HCT116 (cell line): ENCODE results near the gene CFAP92. TPM values are rescaled to one million over a fixed set of nuclear protein-coding genes. Genes with fewer than 3 reads are reported as not detected.
"Not testable (repeated sequence)": the region's sequence is repeated elsewhere in the genome, so short reads cannot be mapped to it uniquely, and the experiment has no call there.

ENCODE experiments used
- ATAC-seq: fragments of 200-7000 bp; cut with Tn5 transposase; 2 replicates; pipeline ENCODE4 v1.9.1; 2020; ENCODE audit warnings: mild to moderate bottlenecking, moderate library complexity
- BruUV-seq: library from RNA; stranded (reverse); fragments of 400-500 nt; replicated peaks from 2 replicates; lab custom pipeline; 2021; lab: Mats Ljungman, UMichigan
- CTCF ChIA-PET: fragments of 300-600 bp; sonication (Branson Sonifier 250); formaldehyde crosslinking; loops from one replicate; lab custom pipeline; 2021; ENCODE audit warnings: antibody characterized with exemption; lab: Charles Lee
- POLR2A ChIA-PET: fragments of 300-600, 350-600 bp; sonication (Branson Sonifier 250); formaldehyde crosslinking; loops from one replicate; lab custom pipeline; 2021; ENCODE audit warnings: antibody characterized with exemption; lab: Charles Lee
- RAD21 ChIA-PET, 2 experiments: fragments of 300-600 bp; sonication (Branson Sonifier 250); formaldehyde crosslinking; loops; one replicate each; lab custom pipeline; 2023; ENCODE audit warnings: low total read pairs in 2 of 2; ENCODE audit not compliant: uncharacterized antibody in 2 of 2, unreplicated experiment in 2 of 2, low non-redundant PET in 1 of 2; lab: Charles Lee
- DNase-seq: peaks from one replicate; pipeline ENCODE4 v3.0.0-alpha.2; 2010; ENCODE audit warnings: low read depth, low spot score
- H2AFZ ChIP-seq: fragments of 200-600 bp; shearing (Covaris generic), sonication (generic); 2 replicates; pipeline ENCODE4 v1.6.1; 2017; ENCODE audit warnings: low read depth, mixed run types, mixed read lengths, antibody characterized with exemption, low read length; ENCODE audit not compliant: poor library complexity, severe bottlenecking
- H3K27ac ChIP-seq: 2 replicates; pipeline ENCODE4 v1.5.1; 2012; ENCODE audit warnings: low read depth, low read length
- H3K27me3 ChIP-seq: fragments of 200-600 bp; sonication (generic); 2 replicates; pipeline ENCODE4 v1.6.1; 2016; ENCODE audit warnings: mixed run types, low read length, mixed read lengths; ENCODE audit not compliant: insufficient read depth
- H3K36me3 ChIP-seq, 2 experiments: fragments of 200-500 bp in 1 of 2; fragments of 200-600 bp in 1 of 2; sonication (Bioruptor generic) in 1 of 2; sonication (generic) in 1 of 2; 2 replicates each; pipeline versions ENCODE4 v1.5.1 to v1.6.1; 2014 to 2016; ENCODE audit warnings: low read length in 2 of 2, inconsistent platforms in 1 of 2, mixed read lengths in 1 of 2, mixed run types in 1 of 2; ENCODE audit not compliant: insufficient read depth in 2 of 2, control insufficient read depth in 1 of 2
- H3K4me1 ChIP-seq, 2 experiments: fragments of 200-600 bp in 1 of 2; sonication (generic) in 1 of 2; 2 replicates each; pipeline versions ENCODE4 v1.5.1 to v1.6.1; 2012 to 2017; ENCODE audit warnings: low read length in 2 of 2, inconsistent platforms in 1 of 2, mild to moderate bottlenecking in 1 of 2, mixed read lengths in 1 of 2, mixed run types in 1 of 2, moderate library complexity in 1 of 2; ENCODE audit not compliant: insufficient read depth in 2 of 2, control insufficient read depth in 1 of 2
- H3K4me2 ChIP-seq: fragments of 200-600 bp; sonication (generic); 2 replicates; pipeline ENCODE4 v1.6.1; 2017; ENCODE audit warnings: mixed run types, low read length, mixed read lengths
- H3K4me3 ChIP-seq, 2 experiments: fragments of 200-600 bp in 1 of 2; sonication (generic) in 1 of 2; replicated peaks in 1 of 2; 2 replicates each; pipeline ENCODE4 v1.5.1; 2011 to 2016; ENCODE audit warnings: low read length in 2 of 2, control low read depth in 1 of 2, low read depth in 1 of 2, mild to moderate bottlenecking in 1 of 2, mixed read lengths in 1 of 2, mixed run types in 1 of 2
- H3K79me2 ChIP-seq: fragments of 200-600 bp; sonication (generic); 2 replicates; pipeline ENCODE4 v1.6.1; 2017; ENCODE audit warnings: mild to moderate bottlenecking, mixed run types, low read length, moderate library complexity, mixed read lengths; ENCODE audit not compliant: insufficient read depth
- H3K9ac ChIP-seq: fragments of 200-600 bp; sonication (generic); 2 replicates; pipeline ENCODE4 v1.6.1; 2016; ENCODE audit warnings: low read length, mixed read lengths
- H3K9me2 ChIP-seq: fragments of 200-600 bp; sonication (generic), shearing (Covaris generic); 2 replicates; pipeline ENCODE4 v1.6.1; 2017; ENCODE audit warnings: mixed run types, mild to moderate bottlenecking, moderate library complexity; ENCODE audit not compliant: insufficient read depth
- H3K9me3 ChIP-seq, 2 experiments: fragments of 200-500 bp in 1 of 2; fragments of 200-600 bp in 1 of 2; sonication (Bioruptor generic) in 1 of 2; sonication (generic) in 1 of 2; 2 replicates each; pipeline ENCODE4 v1.6.1; 2014 to 2017; ENCODE audit warnings: low read length in 2 of 2, mixed read lengths in 2 of 2, inconsistent platforms in 1 of 2, low read depth in 1 of 2, mild to moderate bottlenecking in 1 of 2, mixed run types in 1 of 2, moderate library complexity in 1 of 2; ENCODE audit not compliant: control insufficient read depth in 1 of 2, insufficient read depth in 1 of 2
- H4K20me1 ChIP-seq: fragments of 200-600 bp; sonication (generic), shearing (Covaris generic); 2 replicates; pipeline ENCODE4 v1.6.1; 2017; ENCODE audit warnings: mixed run types, mild to moderate bottlenecking, moderate library complexity; ENCODE audit not compliant: insufficient read depth
- CBX3 ChIP-seq: IDR thresholded peaks from 2 replicates; pipeline ENCODE4 v1.6.1; 2012; ENCODE audit warnings: low read depth
- EGR1 ChIP-seq: IDR thresholded peaks from 2 replicates; pipeline ENCODE4 v1.6.1; 2012; ENCODE audit warnings: low read depth
- EZH2 ChIP-seq: fragments of 200-600 bp; sonication (generic); IDR thresholded peaks from 2 replicates; pipeline ENCODE4 v1.6.1; 2017; ENCODE audit warnings: antibody characterized with exemption, mixed run types
- JUND ChIP-seq: IDR thresholded peaks from 2 replicates; pipeline ENCODE4 v1.6.1; 2012
- POLR2A ChIP-seq: IDR thresholded peaks from 2 replicates; pipeline ENCODE4 v1.7.0; 2011; ENCODE audit warnings: borderline replicate concordance; ENCODE audit not compliant: insufficient read depth, insufficient read length; ENCODE audit errors: extremely low read depth
- RAD21 ChIP-seq: IDR thresholded peaks from 2 replicates; pipeline ENCODE4 v1.6.1; 2012; ENCODE audit warnings: low read depth, mild to moderate bottlenecking
- SIN3A ChIP-seq: IDR thresholded peaks from 2 replicates; pipeline ENCODE4 v1.6.1; 2012; ENCODE audit warnings: low read depth
- SP1 ChIP-seq: IDR thresholded peaks from 2 replicates; pipeline ENCODE4 v1.6.1; 2012; ENCODE audit warnings: low read depth
- SRF ChIP-seq: IDR thresholded peaks from 2 replicates; pipeline ENCODE4 v1.6.1; 2012; ENCODE audit warnings: low read depth
- TCF7L2 ChIP-seq: IDR thresholded peaks from 2 replicates; pipeline ENCODE4 v1.7.0; 2011; ENCODE audit warnings: borderline replicate concordance, inconsistent platforms; ENCODE audit not compliant: insufficient read depth, insufficient read length; ENCODE audit errors: extremely low read depth
- ZFX ChIP-seq: fragments of 450-650 bp; IDR thresholded peaks from 2 replicates; pipeline ENCODE4 v1.6.1; 2017
- intact Hi-C: fragments of 100-400 bp; cut with micrococcal nuclease; formaldehyde crosslinking; loops from 2 replicates; pipeline ENCODE4 v1.10.0; 2022
- total RNA-seq: library from RNA; stranded (reverse); gene quantifications from one replicate; pipeline ENCODE4 v1.2.1, GENCODE V29; 2021; ENCODE audit not compliant: unreplicated experiment
- TF ChIP-seq, protein P1 (sequence below): IDR thresholded peaks from 2 replicates; pipeline ENCODE4 v1.6.1; 2012
- TF ChIP-seq, protein P2 (sequence below): IDR thresholded peaks from 2 replicates; pipeline ENCODE4 v1.6.1; 2012; ENCODE audit warnings: low read depth
- TF ChIP-seq, protein P3 (sequence below), 3 experiments: fragments of 200-600 bp in 1 of 3; sonication (generic) in 1 of 3; IDR thresholded peaks in 2 of 3; conservative IDR thresholded peaks in 1 of 3; 2 replicates each; pipeline ENCODE4 v1.5.1; 2012 to 2017; ENCODE audit warnings: low read depth in 2 of 3, low read length in 2 of 3, antibody characterized with exemption in 1 of 3, borderline replicate concordance in 1 of 3, control low read depth in 1 of 3, mild to moderate bottlenecking in 1 of 3, mixed read lengths in 1 of 3, mixed run types in 1 of 3, moderate library complexity in 1 of 3; ENCODE audit not compliant: insufficient read depth in 1 of 3

Gene CFAP92
- total RNA-seq, 1 experiment from 2014 or later, result 3.6 TPM

DNA sequence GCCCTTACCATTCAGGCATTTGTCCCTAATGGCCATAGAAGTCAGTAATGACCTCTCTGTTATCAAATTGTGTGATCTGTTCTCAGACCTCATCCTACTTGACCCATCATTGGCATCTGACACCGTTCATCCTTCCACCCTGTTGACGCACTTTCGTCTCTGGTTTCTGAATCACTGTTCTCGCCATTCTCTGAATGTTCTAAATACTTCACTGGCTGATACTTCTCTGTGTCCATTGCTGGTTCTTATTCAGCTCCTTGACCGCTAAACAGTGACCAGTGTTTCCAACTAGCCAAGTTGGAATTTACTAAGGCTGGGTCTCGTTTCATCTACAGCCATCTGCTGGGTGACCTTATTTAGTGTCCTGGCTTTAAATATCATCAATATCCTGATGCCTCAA is 112.3 kb downstream of the CFAP92 start:
- CTCF ChIA-PET, result interaction anchor here (0.5 kb wide), 1 partner anchor 216 kb away, joined by 3 read pairs; no protein-coding TSS in a partner anchor

DNA sequence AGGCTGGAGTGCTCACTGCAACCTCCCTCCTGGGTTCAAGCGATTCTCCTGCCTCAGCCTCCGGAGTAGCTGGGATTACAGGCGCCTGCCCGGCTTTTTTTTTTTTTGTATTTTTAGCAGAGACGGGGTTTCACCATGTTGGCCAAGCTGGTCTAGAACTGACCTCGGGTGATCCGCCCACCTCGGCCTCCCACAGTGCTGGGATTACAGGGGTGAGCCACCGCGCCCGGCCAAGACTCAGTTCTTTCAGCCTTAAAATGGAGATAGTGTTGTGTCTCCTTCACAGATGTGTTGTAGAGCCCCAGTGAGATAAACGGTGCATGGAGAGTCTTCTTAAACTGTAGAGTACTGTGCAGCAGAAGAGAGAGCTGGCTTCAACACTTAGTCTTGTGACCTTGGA is 113.4 kb downstream of the CFAP92 start:
- CTCF ChIA-PET, H2AFZ ChIP-seq, POLR2A ChIA-PET, DNase-seq, H3K9me3 ChIP-seq, H3K9me2 ChIP-seq, H4K20me1 ChIP-seq, H3K27me3 ChIP-seq, intact Hi-C loops, H3K27ac ChIP-seq, ATAC-seq, BruUV-seq: not testable (repeated sequence)
- Histone ChIP-seq H3K4me2 (peak overlapping the region; percentile 97), H3K9ac (peak overlapping the region; percentile 95), H3K4me1 (peaks cover 12 to 21% of the 10 kb centered on the region in 2 experiments; a peak in 3 of 4 replicates), H3K4me3 (peak overlapping the region; percentile 86 to 94), H3K36me3 (peaks cover 7 to 15% of the 10 kb centered on the region in 2 experiments; a peak in 2 of 4 replicates), H3K79me2 (peaks cover 74% of the 10 kb centered on the region)
- RAD21 ChIA-PET, result interaction anchor here in 1 of 2 experiments (0.7 kb wide), 1 partner anchor 14 kb away, joined by 3 read pairs; no protein-coding TSS in a partner anchor

More for the DNA sequence above, 112.3 kb downstream of the CFAP92 start:
- Histone ChIP-seq H2AFZ (no peak overlapping the region), H3K27me3 (no peaks in the 10 kb centered on the region), H3K79me2 (peaks cover 74% of the 10 kb centered on the region), H3K36me3 (peaks cover 8 to 15% of the 10 kb centered on the region in 2 experiments; a peak in 3 of 4 replicates), H3K27ac (no peak overlapping the region), H3K9me2 (no peaks in the 10 kb centered on the region), H3K4me3 (no peak overlapping the region), H3K4me1 (peaks cover 12 to 16% of the 10 kb centered on the region in 2 experiments; a peak in 3 of 4 replicates), H3K9ac (no peak overlapping the region)
- RAD21 ChIA-PET, result no interaction called here
- intact Hi-C loops, result no loop called here
- no peak for ATAC-seq
- TF ChIP-seq SIN3A, result no peak
- TF ChIP-seq, protein P1, sequence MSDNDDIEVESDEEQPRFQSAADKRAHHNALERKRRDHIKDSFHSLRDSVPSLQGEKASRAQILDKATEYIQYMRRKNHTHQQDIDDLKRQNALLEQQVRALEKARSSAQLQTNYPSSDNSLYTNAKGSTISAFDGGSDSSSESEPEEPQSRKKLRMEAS, result no peak
- no peak for TF ChIP-seq JUND
- TF ChIP-seq RAD21, result no peak
- TF ChIP-seq, protein P2, sequence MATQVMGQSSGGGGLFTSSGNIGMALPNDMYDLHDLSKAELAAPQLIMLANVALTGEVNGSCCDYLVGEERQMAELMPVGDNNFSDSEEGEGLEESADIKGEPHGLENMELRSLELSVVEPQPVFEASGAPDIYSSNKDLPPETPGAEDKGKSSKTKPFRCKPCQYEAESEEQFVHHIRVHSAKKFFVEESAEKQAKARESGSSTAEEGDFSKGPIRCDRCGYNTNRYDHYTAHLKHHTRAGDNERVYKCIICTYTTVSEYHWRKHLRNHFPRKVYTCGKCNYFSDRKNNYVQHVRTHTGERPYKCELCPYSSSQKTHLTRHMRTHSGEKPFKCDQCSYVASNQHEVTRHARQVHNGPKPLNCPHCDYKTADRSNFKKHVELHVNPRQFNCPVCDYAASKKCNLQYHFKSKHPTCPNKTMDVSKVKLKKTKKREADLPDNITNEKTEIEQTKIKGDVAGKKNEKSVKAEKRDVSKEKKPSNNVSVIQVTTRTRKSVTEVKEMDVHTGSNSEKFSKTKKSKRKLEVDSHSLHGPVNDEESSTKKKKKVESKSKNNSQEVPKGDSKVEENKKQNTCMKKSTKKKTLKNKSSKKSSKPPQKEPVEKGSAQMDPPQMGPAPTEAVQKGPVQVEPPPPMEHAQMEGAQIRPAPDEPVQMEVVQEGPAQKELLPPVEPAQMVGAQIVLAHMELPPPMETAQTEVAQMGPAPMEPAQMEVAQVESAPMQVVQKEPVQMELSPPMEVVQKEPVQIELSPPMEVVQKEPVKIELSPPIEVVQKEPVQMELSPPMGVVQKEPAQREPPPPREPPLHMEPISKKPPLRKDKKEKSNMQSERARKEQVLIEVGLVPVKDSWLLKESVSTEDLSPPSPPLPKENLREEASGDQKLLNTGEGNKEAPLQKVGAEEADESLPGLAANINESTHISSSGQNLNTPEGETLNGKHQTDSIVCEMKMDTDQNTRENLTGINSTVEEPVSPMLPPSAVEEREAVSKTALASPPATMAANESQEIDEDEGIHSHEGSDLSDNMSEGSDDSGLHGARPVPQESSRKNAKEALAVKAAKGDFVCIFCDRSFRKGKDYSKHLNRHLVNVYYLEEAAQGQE, result no peak
- TF ChIP-seq, protein P3, sequence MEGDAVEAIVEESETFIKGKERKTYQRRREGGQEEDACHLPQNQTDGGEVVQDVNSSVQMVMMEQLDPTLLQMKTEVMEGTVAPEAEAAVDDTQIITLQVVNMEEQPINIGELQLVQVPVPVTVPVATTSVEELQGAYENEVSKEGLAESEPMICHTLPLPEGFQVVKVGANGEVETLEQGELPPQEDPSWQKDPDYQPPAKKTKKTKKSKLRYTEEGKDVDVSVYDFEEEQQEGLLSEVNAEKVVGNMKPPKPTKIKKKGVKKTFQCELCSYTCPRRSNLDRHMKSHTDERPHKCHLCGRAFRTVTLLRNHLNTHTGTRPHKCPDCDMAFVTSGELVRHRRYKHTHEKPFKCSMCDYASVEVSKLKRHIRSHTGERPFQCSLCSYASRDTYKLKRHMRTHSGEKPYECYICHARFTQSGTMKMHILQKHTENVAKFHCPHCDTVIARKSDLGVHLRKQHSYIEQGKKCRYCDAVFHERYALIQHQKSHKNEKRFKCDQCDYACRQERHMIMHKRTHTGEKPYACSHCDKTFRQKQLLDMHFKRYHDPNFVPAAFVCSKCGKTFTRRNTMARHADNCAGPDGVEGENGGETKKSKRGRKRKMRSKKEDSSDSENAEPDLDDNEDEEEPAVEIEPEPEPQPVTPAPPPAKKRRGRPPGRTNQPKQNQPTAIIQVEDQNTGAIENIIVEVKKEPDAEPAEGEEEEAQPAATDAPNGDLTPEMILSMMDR (IDR thresholded peaks at IDR 0.05 in 2 of 3, conservative IDR thresholded peaks at IDR 0.05 in 1 of 3; ENCODE audit: borderline replicate concordance in 1 of 3, insufficient read depth in 1 of 3, low read depth in 2 of 3, low read length in 2 of 3), result no peak
- no peak for TF ChIP-seq CBX3
- no peak for TF ChIP-seq POLR2A
- TF ChIP-seq SRF, result no peak
- no peak for TF ChIP-seq SP1
- no peak for TF ChIP-seq EZH2
- TF ChIP-seq TCF7L2, result no peak
- no peak for TF ChIP-seq ZFX
- TF ChIP-seq EGR1, result no peak
- TF ChIP-seq, all 23 proteins: peak for 0
- POLR2A ChIA-PET, result no interaction called here
- no peaks in the 10 kb centered on the region for H3K9me3 ChIP-seq
- no TSS peak for BruUV-seq
- H4K20me1 ChIP-seq, result no peaks in the 10 kb centered on the region
- no peak overlapping the region; the same call in 1 of the 2 replicates for H3K4me2 ChIP-seq
- no peak for DNase-seq
